HEK293 (cell line): Measurements from ENCODE around the gene SHROOM1.

Experiments
- BCL11B ChIP-seq: fragments of 450-650 bp; formaldehyde crosslinking; IDR thresholded peaks from 2 replicates; pipeline ENCODE4 v1.5.1; 2016; ENCODE audit warnings: low read depth, missing biosample characterization, missing genetic modification characterization
- CTCF ChIP-seq: fragments of 450-650 bp; formaldehyde crosslinking; IDR thresholded peaks from 2 replicates; pipeline ENCODE4 v1.5.1; 2016; ENCODE audit warnings: missing biosample characterization, missing genetic modification characterization
- EGR2 ChIP-seq: fragments of 450-650 bp; formaldehyde crosslinking; IDR thresholded peaks from 2 replicates; pipeline ENCODE4 v1.5.1; 2016; ENCODE audit warnings: low read depth, missing biosample characterization, missing genetic modification characterization
- FEZF1 ChIP-seq: fragments of 450-650 bp; formaldehyde crosslinking; IDR thresholded peaks from 2 replicates; pipeline ENCODE4 v1.5.1; 2016; ENCODE audit warnings: missing biosample characterization, missing genetic modification characterization
- GLI2 ChIP-seq: fragments of 450-650 bp; formaldehyde crosslinking; IDR thresholded peaks from 2 replicates; pipeline ENCODE4; 2017; ENCODE audit warnings: missing biosample characterization, missing genetic modification characterization, low read depth, borderline replicate concordance
- GLIS1 ChIP-seq: fragments of 450-650 bp; formaldehyde crosslinking; IDR thresholded peaks from 2 replicates; pipeline ENCODE4 v1.5.1; 2016; ENCODE audit warnings: missing biosample characterization, missing genetic modification characterization
- GLIS2 ChIP-seq: fragments of 450-650 bp; formaldehyde crosslinking; IDR thresholded peaks from 2 replicates; pipeline ENCODE4 v1.5.1; 2016; ENCODE audit warnings: missing biosample characterization, missing genetic modification characterization
- HOXC10 ChIP-seq: sonication (generic); formaldehyde crosslinking; IDR thresholded peaks from 2 replicates; pipeline ENCODE4 v1.8.1; 2023; ENCODE audit warnings: mild to moderate bottlenecking, missing genetic modification reagents
- KLF1 ChIP-seq: fragments of 450-650 bp; formaldehyde crosslinking; IDR thresholded peaks from 2 replicates; pipeline ENCODE4 v1.5.1; 2016; ENCODE audit warnings: missing biosample characterization, missing genetic modification characterization
- KLF7 ChIP-seq: fragments of 450-650 bp; formaldehyde crosslinking; IDR thresholded peaks from 2 replicates; pipeline ENCODE4 v1.5.1; 2016; ENCODE audit warnings: missing biosample characterization, missing genetic modification characterization, borderline replicate concordance
- MZF1 ChIP-seq: fragments of 450-650 bp; formaldehyde crosslinking; IDR thresholded peaks from 2 replicates; pipeline ENCODE4 v1.5.1; 2017; ENCODE audit warnings: missing biosample characterization, missing genetic modification characterization, borderline replicate concordance
- PATZ1 ChIP-seq: fragments of 450-650 bp; formaldehyde crosslinking; IDR thresholded peaks from 2 replicates; pipeline ENCODE4 v1.5.1; 2016; ENCODE audit warnings: missing biosample characterization, missing genetic modification characterization
- ZFHX2 ChIP-seq: fragments of 450-650 bp; formaldehyde crosslinking; conservative IDR thresholded peaks from 2 replicates; pipeline ENCODE4 v1.5.1; 2016; ENCODE audit warnings: missing biosample characterization, missing genetic modification characterization
- ZIC2 ChIP-seq: fragments of 450-650 bp; formaldehyde crosslinking; IDR thresholded peaks from 2 replicates; pipeline ENCODE4 v1.5.1; 2016; ENCODE audit warnings: missing biosample characterization, missing genetic modification characterization
- ZNF174 ChIP-seq: fragments of 450-650 bp; formaldehyde crosslinking; IDR thresholded peaks from 2 replicates; pipeline ENCODE4 v1.5.0; 2017; ENCODE audit warnings: missing biosample characterization, mild to moderate bottlenecking, missing genetic modification characterization
- ZNF214 ChIP-seq: fragments of 450-650 bp; formaldehyde crosslinking; IDR thresholded peaks from 2 replicates; pipeline ENCODE4 v1.5.1; 2017; ENCODE audit warnings: missing biosample characterization, mild to moderate bottlenecking, missing genetic modification characterization, borderline replicate concordance
- ZNF248 ChIP-seq: fragments of 450-650 bp; formaldehyde crosslinking; IDR thresholded peaks from 2 replicates; pipeline ENCODE4 v1.5.1; 2017; ENCODE audit warnings: missing biosample characterization, missing genetic modification characterization
- ZNF335 ChIP-seq: fragments of 450-650 bp; formaldehyde crosslinking; conservative IDR thresholded peaks from 2 replicates; pipeline ENCODE4 v1.5.1; 2016; ENCODE audit warnings: missing biosample characterization, missing genetic modification characterization
- ZNF341 ChIP-seq: fragments of 450-650 bp; formaldehyde crosslinking; IDR thresholded peaks from 2 replicates; pipeline ENCODE4; 2016; ENCODE audit warnings: low read depth, missing biosample characterization, missing genetic modification characterization
- ZNF350 ChIP-seq: fragments of 450-650 bp; formaldehyde crosslinking; IDR thresholded peaks from 2 replicates; pipeline ENCODE4 v1.5.0; 2017; ENCODE audit warnings: missing biosample characterization, mild to moderate bottlenecking, missing genetic modification characterization
- ZNF366 ChIP-seq: fragments of 450-650 bp; formaldehyde crosslinking; conservative IDR thresholded peaks from 2 replicates; pipeline ENCODE4 v1.5.1; 2016; ENCODE audit warnings: missing biosample characterization, missing genetic modification characterization
- ZNF394 ChIP-seq: fragments of 450-650 bp; formaldehyde crosslinking; IDR thresholded peaks from 2 replicates; pipeline ENCODE4 v1.5.1; 2016; ENCODE audit warnings: missing biosample characterization, missing genetic modification characterization, mild to moderate bottlenecking, moderate library complexity, borderline replicate concordance
- ZNF433 ChIP-seq: fragments of 450-650 bp; formaldehyde crosslinking; IDR thresholded peaks from 2 replicates; pipeline ENCODE4 v1.5.1; 2016; ENCODE audit warnings: missing biosample characterization, missing genetic modification characterization, low read depth
- ZNF473 ChIP-seq: fragments of 450-650 bp; formaldehyde crosslinking; IDR thresholded peaks from 2 replicates; pipeline ENCODE4 v1.5.1; 2017; ENCODE audit warnings: missing biosample characterization, missing genetic modification characterization
- ZNF660 ChIP-seq: fragments of 450-650 bp; IDR thresholded peaks from 2 replicates; pipeline ENCODE4 v1.5.1; 2018; ENCODE audit warnings: missing biosample characterization, mild to moderate bottlenecking, missing genetic modification characterization
- ZNF670 ChIP-seq: fragments of 450-650 bp; formaldehyde crosslinking; IDR thresholded peaks from 2 replicates; pipeline ENCODE4 v1.5.1; 2016; ENCODE audit warnings: missing biosample characterization, missing genetic modification characterization, low read depth
- ZNF785 ChIP-seq: fragments of 450-650 bp; formaldehyde crosslinking; IDR thresholded peaks from 2 replicates; pipeline ENCODE4 v1.5.1; 2016; ENCODE audit warnings: missing biosample characterization, missing genetic modification characterization
- ZNF837 ChIP-seq: fragments of 450-650 bp; formaldehyde crosslinking; IDR thresholded peaks from 2 replicates; pipeline ENCODE4 v1.5.1; 2016; ENCODE audit warnings: missing biosample characterization, missing genetic modification characterization
- ZSCAN30 ChIP-seq: fragments of 450-650 bp; IDR thresholded peaks from 2 replicates; pipeline ENCODE4 v1.5.1; 2018; ENCODE audit warnings: missing biosample characterization, mild to moderate bottlenecking, missing genetic modification characterization, moderate library complexity
- ZXDB ChIP-seq: fragments of 450-650 bp; formaldehyde crosslinking; IDR thresholded peaks from 2 replicates; pipeline ENCODE4 v1.5.1; 2016; ENCODE audit warnings: missing biosample characterization, missing genetic modification characterization
- TF ChIP-seq, protein P1 (sequence below): fragments of 450-650 bp; formaldehyde crosslinking; IDR thresholded peaks from 2 replicates; pipeline ENCODE4 v1.5.1; 2017; ENCODE audit warnings: missing biosample characterization, missing genetic modification characterization
- TF ChIP-seq, protein P2 (sequence below): fragments of 450-650 bp; formaldehyde crosslinking; IDR thresholded peaks from 2 replicates; pipeline ENCODE4 v1.5.1; 2017; ENCODE audit warnings: missing biosample characterization, missing genetic modification characterization

The SHROOM1 gene

DNA sequence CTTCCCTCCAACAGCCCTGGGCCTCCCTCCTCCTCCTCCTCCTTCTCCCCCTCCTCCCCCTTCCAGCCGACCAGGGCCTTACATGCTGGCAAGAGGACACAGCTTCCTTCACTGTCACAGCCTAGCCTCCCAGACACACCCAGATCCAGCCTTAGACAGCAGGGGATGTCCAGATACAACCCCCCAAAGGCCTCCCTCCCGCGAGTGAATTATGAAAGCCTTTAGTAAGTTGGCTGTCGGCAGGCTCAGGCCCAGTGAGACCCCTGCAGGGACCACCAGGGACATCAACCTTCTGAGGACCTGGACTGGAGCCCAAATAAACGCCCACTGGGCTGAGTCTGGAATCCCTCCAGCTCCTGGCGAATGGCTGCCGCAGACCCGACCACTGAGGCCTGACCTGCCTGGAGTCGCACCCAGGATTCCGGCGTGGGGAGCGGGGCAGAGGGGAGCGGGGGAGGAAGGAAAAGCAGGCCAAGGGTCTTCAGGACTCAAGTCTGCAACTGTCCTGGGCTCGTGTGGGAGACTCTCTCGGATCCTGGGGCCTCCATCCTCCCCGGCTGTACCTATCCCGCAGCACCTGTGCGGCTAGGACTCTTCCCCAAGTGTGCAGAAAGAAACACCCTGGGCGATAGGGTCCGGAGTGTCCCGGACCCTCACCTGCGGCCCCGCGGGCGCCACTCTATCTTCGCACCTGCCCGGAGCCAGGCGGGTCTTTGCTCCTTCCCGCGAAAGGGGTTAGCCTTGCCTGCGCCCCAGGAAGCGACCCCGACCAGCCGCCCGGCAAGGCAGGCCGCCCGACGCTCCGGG, 54.1 kb downstream of the SHROOM1 start (continued):
- TF ChIP-seq ZFHX2 (tag by site-specific recombination) (peak; percentile 70), GLIS1 (tag by site-specific recombination) (peak; percentile 96), ZNF473 (no peak), ZNF350 (tag by site-specific recombination) (no peak), ZNF248 (tag by site-specific recombination) (no peak), ZXDB (peak; percentile 27; the same call in 1 of the 2 replicates), EGR2 (peak; percentile 24; the same call in 1 of the 2 replicates), ZNF366 (tag by site-specific recombination) (no peak), ZIC2 (tag by site-specific recombination) (peak; percentile 98), BCL11B (no peak), ZNF214 (tag by site-specific recombination) (no peak), ZSCAN30 (tag by site-specific recombination) (no peak), ZNF394 (no peak), ZNF785 (tag by site-specific recombination) (no peak), ZNF837 (tag by site-specific recombination) (no peak), GLI2 (no peak), FEZF1 (tag by site-specific recombination) (no peak), HOXC10 (CRISPR knock-in tag) (no peak), CTCF (peak; percentile 71), GLIS2 (peak; percentile 83), KLF1 (tag by site-specific recombination) (peak; percentile 57), MZF1 (tag by site-specific recombination) (no peak), ZNF335 (tag by site-specific recombination) (peak; percentile 79), ZNF670 (tag by site-specific recombination) (no peak), ZNF433 (tag by site-specific recombination) (no peak), ZNF174 (tag by site-specific recombination) (no peak), PATZ1 (tag by site-specific recombination) (peak; percentile 55; the same call in 1 of the 2 replicates), KLF7 (tag by site-specific recombination) (peak; percentile 24; the same call in 1 of the 2 replicates), ZNF660 (peak; percentile 13; the same call in 1 of the 2 replicates), ZNF341 (tag by site-specific recombination) (peak; percentile 43; the same call in 1 of the 2 replicates)
- TF ChIP-seq, protein P1, sequence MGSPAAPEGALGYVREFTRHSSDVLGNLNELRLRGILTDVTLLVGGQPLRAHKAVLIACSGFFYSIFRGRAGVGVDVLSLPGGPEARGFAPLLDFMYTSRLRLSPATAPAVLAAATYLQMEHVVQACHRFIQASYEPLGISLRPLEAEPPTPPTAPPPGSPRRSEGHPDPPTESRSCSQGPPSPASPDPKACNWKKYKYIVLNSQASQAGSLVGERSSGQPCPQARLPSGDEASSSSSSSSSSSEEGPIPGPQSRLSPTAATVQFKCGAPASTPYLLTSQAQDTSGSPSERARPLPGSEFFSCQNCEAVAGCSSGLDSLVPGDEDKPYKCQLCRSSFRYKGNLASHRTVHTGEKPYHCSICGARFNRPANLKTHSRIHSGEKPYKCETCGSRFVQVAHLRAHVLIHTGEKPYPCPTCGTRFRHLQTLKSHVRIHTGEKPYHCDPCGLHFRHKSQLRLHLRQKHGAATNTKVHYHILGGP (tag by site-specific recombination), result no peak
- TF ChIP-seq, protein P2, sequence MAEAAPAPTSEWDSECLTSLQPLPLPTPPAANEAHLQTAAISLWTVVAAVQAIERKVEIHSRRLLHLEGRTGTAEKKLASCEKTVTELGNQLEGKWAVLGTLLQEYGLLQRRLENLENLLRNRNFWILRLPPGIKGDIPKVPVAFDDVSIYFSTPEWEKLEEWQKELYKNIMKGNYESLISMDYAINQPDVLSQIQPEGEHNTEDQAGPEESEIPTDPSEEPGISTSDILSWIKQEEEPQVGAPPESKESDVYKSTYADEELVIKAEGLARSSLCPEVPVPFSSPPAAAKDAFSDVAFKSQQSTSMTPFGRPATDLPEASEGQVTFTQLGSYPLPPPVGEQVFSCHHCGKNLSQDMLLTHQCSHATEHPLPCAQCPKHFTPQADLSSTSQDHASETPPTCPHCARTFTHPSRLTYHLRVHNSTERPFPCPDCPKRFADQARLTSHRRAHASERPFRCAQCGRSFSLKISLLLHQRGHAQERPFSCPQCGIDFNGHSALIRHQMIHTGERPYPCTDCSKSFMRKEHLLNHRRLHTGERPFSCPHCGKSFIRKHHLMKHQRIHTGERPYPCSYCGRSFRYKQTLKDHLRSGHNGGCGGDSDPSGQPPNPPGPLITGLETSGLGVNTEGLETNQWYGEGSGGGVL, result peak; percentile 90
